Neuronal stem cell (in vitro differentiated cells): ENCODE measurements around the gene PEX11G.

ENCODE experiments used
- DNase-seq: peaks from one replicate; pipeline ENCODE4 v3.0.0-alpha.2; 2013; ENCODE audit warnings: low spot score
- H2AFZ ChIP-seq: one replicate; pipeline ENCODE4 v1.6.1; 2013; ENCODE audit warnings: mild to moderate bottlenecking, low read length, inconsistent platforms
- H2AK5ac ChIP-seq: 2 replicates; pipeline ENCODE4 v1.6.1; 2013; ENCODE audit warnings: low read depth, mild to moderate bottlenecking, inconsistent platforms, low read length, moderate library complexity, mixed read lengths
- H2BK120ac ChIP-seq: 2 replicates; pipeline ENCODE4 v1.6.1; 2013; ENCODE audit warnings: low read depth, mild to moderate bottlenecking, inconsistent platforms, low read length, moderate library complexity, mixed read lengths
- H2BK12ac ChIP-seq: one replicate; pipeline ENCODE4 v1.6.1; 2013; ENCODE audit warnings: low read length, inconsistent platforms
- H2BK15ac ChIP-seq: 2 replicates; pipeline ENCODE4 v1.6.1; 2013; ENCODE audit warnings: mild to moderate bottlenecking, low read length, inconsistent platforms, mixed read lengths
- H2BK5ac ChIP-seq: one replicate; pipeline ENCODE4 v1.6.1; 2013; ENCODE audit warnings: inconsistent platforms, mild to moderate bottlenecking, low read length, moderate library complexity
- H3K14ac ChIP-seq: one replicate; pipeline ENCODE4 v1.6.1; 2013; ENCODE audit warnings: low read length, inconsistent platforms
- H3K18ac ChIP-seq: 2 replicates; pipeline ENCODE4 v1.6.1; 2013; ENCODE audit warnings: low read length, inconsistent platforms
- H3K23ac ChIP-seq: 2 replicates; pipeline ENCODE4 v1.6.1; 2013; ENCODE audit warnings: low read depth, mild to moderate bottlenecking, mixed read lengths, low read length, inconsistent platforms; ENCODE audit not compliant: poor library complexity
- H3K27ac ChIP-seq: replicated peaks from 3 replicates; pipeline ENCODE4 v1.5.1; 2013; ENCODE audit warnings: low read length, inconsistent platforms
- H3K27me3 ChIP-seq, 3 experiments: 2 replicates each; pipeline ENCODE4 v1.6.1; 2013; ENCODE audit warnings: low read length in 3 of 3, mild to moderate bottlenecking in 2 of 3, inconsistent platforms in 1 of 3, low read depth in 1 of 3, mixed read lengths in 1 of 3, moderate library complexity in 1 of 3; ENCODE audit not compliant: control insufficient read depth in 3 of 3, insufficient read depth in 3 of 3
- H3K36me3 ChIP-seq, 2 donors: replicated peaks in 1 of 2; 2 replicates each; pipeline ENCODE4 v1.6.1; 2013; ENCODE audit warnings: low read length in 2 of 2; ENCODE audit not compliant: control insufficient read depth in 2 of 2, insufficient read depth in 2 of 2
- H3K4ac ChIP-seq: 2 replicates; pipeline ENCODE4 v1.6.1; 2013; ENCODE audit warnings: inconsistent platforms, mild to moderate bottlenecking, low read length, moderate library complexity
- H3K4me1 ChIP-seq, 2 donors: 1 replicate in 1 of 2; 2 replicates in 1 of 2; pipeline ENCODE4 v1.6.1; 2013; ENCODE audit warnings: low read length in 2 of 2, low read depth in 1 of 2; ENCODE audit not compliant: control insufficient read depth in 2 of 2, insufficient read depth in 1 of 2
- H3K4me2 ChIP-seq: one replicate; pipeline ENCODE4 v1.6.1; 2013; ENCODE audit warnings: mild to moderate bottlenecking, low read length, inconsistent platforms; ENCODE audit not compliant: insufficient read depth, poor library complexity, severe bottlenecking
- H3K4me3 ChIP-seq, 2 donors: 2 replicates each; pipeline ENCODE4 v1.5.1; 2013; ENCODE audit warnings: low read length in 2 of 2, mild to moderate bottlenecking in 2 of 2, inconsistent platforms in 1 of 2, moderate library complexity in 1 of 2
- H3K79me1 ChIP-seq: one replicate; pipeline ENCODE4 v1.6.1; 2013; ENCODE audit warnings: low read depth, mild to moderate bottlenecking, inconsistent platforms, low read length, moderate library complexity
- H3K9ac ChIP-seq: one replicate; pipeline ENCODE4 v1.6.1; 2013; ENCODE audit warnings: mild to moderate bottlenecking, low read depth, low read length, inconsistent platforms; ENCODE audit not compliant: poor library complexity
- H3K9me3 ChIP-seq, 2 donors: replicated peaks in 1 of 2; 2 replicates each; pipeline versions ENCODE3 to v1.6.1; 2013; ENCODE audit warnings: low read length in 2 of 2, mild to moderate bottlenecking in 2 of 2, inconsistent platforms in 1 of 2, low read depth in 1 of 2, mixed read lengths in 1 of 2, moderate library complexity in 1 of 2; ENCODE audit not compliant: control insufficient read depth in 2 of 2, insufficient read depth in 1 of 2
- H4K8ac ChIP-seq: one replicate; pipeline ENCODE4 v1.6.1; 2013; ENCODE audit warnings: low read depth, mild to moderate bottlenecking, inconsistent platforms, low read length, moderate library complexity
- H4K91ac ChIP-seq: one replicate; pipeline ENCODE4 v1.6.1; 2013; ENCODE audit warnings: low read length, low read depth, mild to moderate bottlenecking, inconsistent platforms; ENCODE audit not compliant: poor library complexity
- whole genome bisulfite sequencing, 2 donors: extraction: QIAGEN DNeasy Blood & Tissue Kit; methylation state at CpG; one replicate each; pipeline ENCODE4 v1.1.7; 2013; ENCODE audit warnings: missing lambda C conversion rate in 2 of 2, mixed read lengths in 1 of 2; ENCODE audit not compliant: insufficient read length in 2 of 2, insufficient replicate concordance in 1 of 2; ENCODE audit errors: extremely low coverage in 2 of 2; 5-methylcytosine and 5-hydroxymethylcytosine counted together

Gene PEX11G

GRCh38 chr19:7529610-7530490 lies 41.0 kb upstream of the PEX11G start:
- no peak overlapping the region for H2AFZ ChIP-seq
- peaks cover 3 to 6% of the 10 kb centered on the region in 2 donors for H3K4me1 ChIP-seq
- H3K4ac ChIP-seq = no peak overlapping the region
- H2BK12ac ChIP-seq = no peak overlapping the region
- H4K8ac ChIP-seq = no peak overlapping the region
- no peak overlapping the region for H3K18ac ChIP-seq
- H3K4me2 ChIP-seq = no peak overlapping the region
- no peaks in the 10 kb centered on the region for H3K27me3 ChIP-seq
- H2BK5ac ChIP-seq = no peak overlapping the region
- H3K9ac ChIP-seq = peak overlapping the region; percentile 21
- no peaks in the 10 kb centered on the region for H3K79me1 ChIP-seq
- no peak overlapping the region for H3K23ac ChIP-seq
- WGBS, 2 donors = no CpG with 5 or more reads among the region's 33 CpGs
- H3K27ac ChIP-seq = no peak overlapping the region
- no peak overlapping the region for H2BK15ac ChIP-seq
- no peak overlapping the region for H2AK5ac ChIP-seq
- no peak overlapping the region for H4K91ac ChIP-seq
- no peak overlapping the region for H2BK120ac ChIP-seq
- no peak for DNase-seq
- H3K36me3 ChIP-seq = peaks cover 9 to 15% of the 10 kb centered on the region in 2 donors
- H3K9me3 ChIP-seq = no peaks in the 10 kb centered on the region
- H3K14ac ChIP-seq = no peak overlapping the region
- no peak overlapping the region for H3K4me3 ChIP-seq

DNA sequence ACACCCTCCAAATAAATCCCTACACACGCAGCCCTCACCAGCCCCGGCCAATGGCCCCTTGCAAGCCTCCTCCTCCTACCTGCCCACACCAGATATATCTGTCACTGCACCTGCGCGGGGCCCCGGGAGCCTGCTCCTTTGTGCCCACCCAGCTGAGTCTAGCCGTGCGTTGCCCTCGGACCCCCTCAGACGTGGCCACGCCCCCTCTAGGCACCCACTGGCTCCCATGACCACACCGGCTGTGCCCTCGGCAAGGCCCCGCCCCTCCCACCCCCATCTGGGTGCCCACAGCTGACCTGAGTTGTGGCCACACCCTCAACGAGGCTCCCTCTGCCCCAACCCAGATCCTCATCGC lies 40.4 kb upstream of the PEX11G start:
- no peak overlapping the region for H4K91ac ChIP-seq
- no peak overlapping the region for H3K23ac ChIP-seq
- H3K18ac ChIP-seq = no peak overlapping the region
- no CpG with 5 or more reads among the region's 15 CpGs for WGBS, 2 donors
- no peak overlapping the region for H3K4me2 ChIP-seq
- no peak overlapping the region for H3K9ac ChIP-seq
- no peaks in the 10 kb centered on the region for H3K27me3 ChIP-seq
- H2BK15ac ChIP-seq = no peak overlapping the region
- H3K14ac ChIP-seq = no peak overlapping the region
- H3K4ac ChIP-seq = no peak overlapping the region
- no peak overlapping the region for H4K8ac ChIP-seq
- H2BK120ac ChIP-seq = no peak overlapping the region
- H3K36me3 ChIP-seq = peaks cover 9 to 15% of the 10 kb centered on the region in 2 donors
- no peak for DNase-seq
- H3K4me3 ChIP-seq = no peak overlapping the region
- no peak overlapping the region for H3K27ac ChIP-seq
- H2BK5ac ChIP-seq = no peak overlapping the region
- H3K79me1 ChIP-seq = no peaks in the 10 kb centered on the region
- H2AFZ ChIP-seq = no peak overlapping the region
- peaks cover 3 to 6% of the 10 kb centered on the region in 2 donors for H3K4me1 ChIP-seq
- H3K9me3 ChIP-seq = no peaks in the 10 kb centered on the region
- peak overlapping the region; percentile 7 for H2AK5ac ChIP-seq
- no peak overlapping the region for H2BK12ac ChIP-seq

DNA sequence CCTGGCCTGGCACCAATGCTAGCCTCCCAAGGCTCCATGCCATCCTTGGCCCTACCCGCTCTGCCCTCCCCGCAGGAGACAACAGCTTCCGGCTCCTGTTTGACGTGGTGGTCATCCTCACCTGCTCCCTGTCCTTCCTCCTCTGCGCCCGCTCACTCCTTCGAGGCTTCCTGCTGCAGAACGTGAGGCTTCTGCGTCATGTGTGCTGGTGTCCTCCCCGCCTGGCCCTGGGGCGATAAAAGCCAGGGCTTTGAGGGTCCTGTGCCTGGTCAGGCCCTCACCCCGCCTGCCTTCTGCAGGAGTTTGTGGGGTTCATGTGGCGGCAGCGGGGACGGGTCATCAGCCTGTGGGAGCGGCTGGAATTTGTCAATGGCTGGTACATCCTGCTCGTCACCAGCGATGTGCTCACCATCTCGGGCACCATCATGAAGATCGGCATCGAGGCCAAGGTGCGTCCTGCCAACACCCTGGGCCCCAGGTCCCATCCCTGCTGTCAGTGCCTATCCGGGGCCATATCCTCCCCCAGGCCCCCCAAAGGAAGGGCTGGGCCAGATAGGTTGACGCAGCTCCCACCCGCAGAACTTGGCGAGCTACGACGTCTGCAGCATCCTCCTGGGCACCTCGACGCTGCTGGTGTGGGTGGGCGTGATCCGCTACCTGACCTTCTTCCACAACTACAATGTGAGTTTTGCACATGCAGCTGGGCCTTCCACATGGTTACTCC lies 39.8 kb upstream of the PEX11G start:
- peaks cover 9 to 15% of the 10 kb centered on the region in 2 donors for H3K36me3 ChIP-seq
- H3K9me3 ChIP-seq = no peaks in the 10 kb centered on the region
- H3K14ac ChIP-seq = no peak overlapping the region
- peaks cover 2 to 6% of the 10 kb centered on the region in 2 donors for H3K4me1 ChIP-seq
- H2BK120ac ChIP-seq = no peak overlapping the region
- no peak overlapping the region for H3K27ac ChIP-seq
- no peak overlapping the region for H3K4ac ChIP-seq
- H2BK15ac ChIP-seq = no peak overlapping the region
- no peak overlapping the region for H2BK12ac ChIP-seq
- no CpG with 5 or more reads among the region's 32 CpGs for WGBS, 2 donors
- H3K18ac ChIP-seq = no peak overlapping the region
- peak overlapping the region; percentile 7 for H2AK5ac ChIP-seq
- H3K23ac ChIP-seq = no peak overlapping the region
- no peak overlapping the region for H3K4me3 ChIP-seq
- no peak overlapping the region for H4K91ac ChIP-seq
- no peak overlapping the region for H3K9ac ChIP-seq
- H3K27me3 ChIP-seq = no peaks in the 10 kb centered on the region
- H4K8ac ChIP-seq = no peak overlapping the region
- peak overlapping the region; percentile 39 for H2BK5ac ChIP-seq
- DNase-seq = no peak
- H2AFZ ChIP-seq = no peak overlapping the region
- H3K79me1 ChIP-seq = no peaks in the 10 kb centered on the region
- H3K4me2 ChIP-seq = no peak overlapping the region

DNA sequence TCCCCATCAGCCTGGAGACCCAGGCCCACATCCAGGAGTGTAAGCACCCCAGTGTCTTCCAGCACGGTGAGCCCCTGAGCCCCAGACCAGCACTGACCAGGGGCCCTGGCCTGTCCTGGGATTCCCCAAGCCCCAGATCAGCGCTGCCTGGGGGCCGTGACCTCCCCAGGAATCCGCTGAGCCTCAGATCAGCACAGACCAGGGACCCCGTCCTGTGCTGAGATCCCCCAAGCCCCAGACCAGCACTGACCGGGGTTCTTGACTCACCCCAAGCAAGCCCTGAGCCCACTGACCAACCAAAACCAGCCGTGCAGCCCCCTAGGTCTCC lies 39.3 kb upstream of the PEX11G start:
- Histone ChIP-seq H4K8ac (no peak overlapping the region), H3K79me1 (no peaks in the 10 kb centered on the region), H3K9me3 (no peaks in the 10 kb centered on the region), H3K27me3 (no peaks in the 10 kb centered on the region), H3K4me3 (no peak overlapping the region), H4K91ac (no peak overlapping the region), H3K4me2 (no peak overlapping the region), H2BK5ac (peak overlapping the region; percentile 39), H3K27ac (no peak overlapping the region), H2AK5ac (no peak overlapping the region), H3K23ac (no peak overlapping the region), H2BK120ac (no peak overlapping the region), H3K4me1 (peaks cover 4 to 5% of the 10 kb centered on the region in 2 donors), H3K9ac (no peak overlapping the region), H2AFZ (no peak overlapping the region), H3K36me3 (peaks cover 9 to 15% of the 10 kb centered on the region in 2 donors), H3K14ac (no peak overlapping the region), H2BK12ac (no peak overlapping the region), H3K18ac (no peak overlapping the region), H3K4ac (no peak overlapping the region), H2BK15ac (no peak overlapping the region)
- WGBS, 2 donors = no CpG with 5 or more reads among the region's 7 CpGs
- DNase-seq = no peak
